A549 (cell line): ENCODE results near the gene METTL5. TPM values are rescaled to one million over a fixed set of nuclear protein-coding genes. Genes with fewer than 3 reads are reported as not detected.
A peak's percentile ranks its signal among the peaks of the same experiment; 100 is the strongest.

ENCODE experiments used
- ATAC-seq, 2 experiments: fragments of 200-7000 bp in 1 of 2; fragments of >200 bp in 1 of 2; cut with Nextera tagmentation in 1 of 2; cut with Tn5 transposase in 1 of 2; 3 replicates each; pipeline versions ENCODE4 v1.8.0 to v1.9.1; 2018 to 2020; ENCODE audit warnings: mild to moderate bottlenecking in 1 of 2, moderate library complexity in 1 of 2
- CTCF ChIA-PET: fragments of 300-600 bp; sonication (Branson Sonifier 250); formaldehyde crosslinking; extraction: SDS; loops from one replicate; lab custom pipeline; 2021; ENCODE audit warnings: antibody characterized with exemption, inconsistent platforms; lab: Yijun Ruan, JAX
- POLR2A ChIA-PET: fragments of 350-600 bp; formaldehyde crosslinking; extraction: SDS; loops from one replicate; lab custom pipeline; 2021; ENCODE audit warnings: antibody characterized with exemption, inconsistent platforms; lab: Yijun Ruan, JAX
- DNase-seq, 2 experiments: peaks; one replicate each; pipeline versions ENCODE4 v3.0.0 to v3.0.0-alpha.2; 2011 to 2016; ENCODE audit warnings: low read depth in 1 of 2, low spot score in 1 of 2
- FAIRE-seq: peaks from 2 replicates; lab custom pipeline; 2011; peaks lifted over from hg19 to GRCh38; lab: Jason Lieb, UNC
- H3K27ac ChIP-seq, 2 experiments: fragments of >200 bp; sonication (Bioruptor Twin); formaldehyde crosslinking; 3 replicates each; pipeline ENCODE4 v1.5.1; 2016 to 2017
- H3K4me1 ChIP-seq: fragments of >200 bp; sonication (Bioruptor Twin); formaldehyde crosslinking; 3 replicates; pipeline ENCODE4 v1.6.1; 2016
- H3K4me2 ChIP-seq: fragments of >200 bp; sonication (Bioruptor Twin); formaldehyde crosslinking; 3 replicates; pipeline ENCODE4 v1.6.1; 2016
- H3K4me3 ChIP-seq: fragments of >200 bp; sonication (Bioruptor Twin); formaldehyde crosslinking; 3 replicates; pipeline ENCODE4 v1.5.1; 2016
- H3K9me3 ChIP-seq: fragments of >200 bp; sonication (Bioruptor Twin); formaldehyde crosslinking; 3 replicates; pipeline ENCODE4 v1.6.1; 2016
- BHLHE40 ChIP-seq: IDR thresholded peaks from 2 replicates; pipeline ENCODE4 v1.6.1; 2012; ENCODE audit warnings: low read depth, low read length, inconsistent platforms
- CBX8 ChIP-seq: fragments of 200-600 bp; sonication (generic); IDR thresholded peaks from 2 replicates; pipeline ENCODE4 v1.6.1; 2016
- CHD2 ChIP-seq: fragments of 150-350 bp; IDR thresholded peaks from 2 replicates; pipeline ENCODE4 v1.6.1; 2014; ENCODE audit warnings: low read length; ENCODE audit not compliant: partially characterized antibody
- CHD4 ChIP-seq: fragments of 200-600 bp; sonication (generic); IDR thresholded peaks from 2 replicates; pipeline ENCODE4 v1.6.1; 2016; ENCODE audit warnings: antibody characterized with exemption, mild to moderate bottlenecking, borderline replicate concordance
- EHF ChIP-seq: fragments of 250-450 bp; sonication (Bioruptor Pico); IDR thresholded peaks from 2 replicates; pipeline ENCODE4 v1.5.0; 2020; ENCODE audit warnings: mild to moderate bottlenecking
- FOSL2 ChIP-seq, 2 experiments: fragments of 450-650 bp in 1 of 2; fragments of >200 bp in 1 of 2; sonication (Bioruptor Twin) in 1 of 2; formaldehyde crosslinking; IDR thresholded peaks; 2 replicates each; pipeline versions ENCODE4 v1.5.0 to v1.6.1; 2016 to 2020; ENCODE audit warnings: mild to moderate bottlenecking in 1 of 2, moderate library complexity in 1 of 2
- FOXS1 ChIP-seq: fragments of 250-450 bp; sonication (Bioruptor Pico); IDR thresholded peaks from 2 replicates; pipeline ENCODE4 v1.5.0; 2020; ENCODE audit warnings: mild to moderate bottlenecking, moderate library complexity
- HOXB13 ChIP-seq: fragments of 250-450 bp; sonication (Bioruptor Pico); IDR thresholded peaks from 2 replicates; pipeline ENCODE4 v1.5.0; 2020; ENCODE audit warnings: low read depth, mild to moderate bottlenecking, moderate library complexity
- HOXB5 ChIP-seq: fragments of 250-450 bp; sonication (Bioruptor Pico); IDR thresholded peaks from 2 replicates; pipeline ENCODE4 v1.5.0; 2020; ENCODE audit warnings: mild to moderate bottlenecking, moderate library complexity
- KDM5A ChIP-seq: fragments of 200-600 bp; sonication (generic); IDR thresholded peaks from 2 replicates; pipeline ENCODE4 v1.6.1; 2016; ENCODE audit warnings: antibody characterized with exemption, mild to moderate bottlenecking
- MAFK ChIP-seq: fragments of 450-650 bp; IDR thresholded peaks from 2 replicates; pipeline ENCODE4 v1.6.1; 2014; ENCODE audit not compliant: partially characterized antibody
- MAX ChIP-seq: IDR thresholded peaks from 2 replicates; pipeline ENCODE4 v1.6.1; 2012
- MAZ ChIP-seq: fragments of 150-350 bp; IDR thresholded peaks from 2 replicates; pipeline ENCODE4 v1.6.1; 2014; ENCODE audit warnings: antibody characterized with exemption, low read depth, low read length, borderline replicate concordance
- NFE2L2 ChIP-seq: fragments of 150-350 bp; conservative IDR thresholded peaks from 2 replicates; pipeline ENCODE4 v1.6.1; 2014; ENCODE audit warnings: low read length
- NR3C1 ChIP-seq: fragments of >200 bp; sonication (Bioruptor Twin); formaldehyde crosslinking; IDR thresholded peaks from 3 replicates; pipeline ENCODE4 v1.6.1; 2017
- PBX3 ChIP-seq: IDR thresholded peaks from 2 replicates; pipeline ENCODE4 v1.6.1; 2012
- PHF8 ChIP-seq: fragments of 200-600 bp; sonication (generic); IDR thresholded peaks from 2 replicates; pipeline ENCODE4 v1.6.1; 2016; ENCODE audit warnings: low read depth, mild to moderate bottlenecking, antibody characterized with exemption, moderate library complexity, borderline replicate concordance
- POLR2AphosphoS2 ChIP-seq: conservative IDR thresholded peaks from 2 replicates; pipeline ENCODE4 v1.6.1; 2012; ENCODE audit warnings: low read length, improper control_type of control experiment, inconsistent platforms
- RAD21 ChIP-seq, 2 experiments: fragments of >200 bp in 1 of 2; sonication (Bioruptor Twin) in 1 of 2; formaldehyde crosslinking in 1 of 2; IDR thresholded peaks in 1 of 2; conservative IDR thresholded peaks in 1 of 2; 2 replicates in 1 of 2; 3 replicates in 1 of 2; pipeline ENCODE4 v1.6.1; 2012 to 2018; ENCODE audit warnings: inconsistent platforms in 1 of 2
- RARB ChIP-seq: fragments of 250-450 bp; sonication (Bioruptor Pico); IDR thresholded peaks from 2 replicates; pipeline ENCODE4 v1.8.0; 2021; ENCODE audit warnings: mild to moderate bottlenecking, moderate library complexity
- RNF2 ChIP-seq: fragments of 200-600 bp; sonication (generic); IDR thresholded peaks from 2 replicates; pipeline ENCODE4 v1.6.1; 2016; ENCODE audit warnings: low read depth, mild to moderate bottlenecking, antibody characterized with exemption, moderate library complexity, borderline replicate concordance
- SMC3 ChIP-seq: fragments of >200 bp; sonication (Bioruptor Twin); formaldehyde crosslinking; IDR thresholded peaks from 3 replicates; pipeline ENCODE4 v1.6.1; 2018; ENCODE audit warnings: inconsistent platforms
- ZC3H11A ChIP-seq: fragments of 450-650 bp; IDR thresholded peaks from 2 replicates; pipeline ENCODE4 v1.6.1; 2014; ENCODE audit warnings: antibody characterized with exemption, mild to moderate bottlenecking
- ZFP36 ChIP-seq: fragments of 450-650 bp; IDR thresholded peaks from 2 replicates; pipeline ENCODE4 v1.6.1; 2014; ENCODE audit warnings: borderline replicate concordance; ENCODE audit not compliant: partially characterized antibody
- ZNF302 ChIP-seq: fragments of 250-450 bp; sonication (Bioruptor Pico); IDR thresholded peaks from 2 replicates; pipeline ENCODE4 v1.9.0; 2021; ENCODE audit warnings: inconsistent platforms, mild to moderate bottlenecking, moderate library complexity
- ZSCAN20 ChIP-seq: fragments of 250-450 bp; sonication (Bioruptor Pico); IDR thresholded peaks from 2 replicates; pipeline ENCODE4 v1.8.0; 2022; ENCODE audit warnings: mild to moderate bottlenecking, moderate library complexity
- WGBS: methylation state at CpG from one replicate; pipeline ENCODE4 v1.1.6; 2017; ENCODE audit errors: missing lambda C conversion rate; 5-methylcytosine and 5-hydroxymethylcytosine counted together
- polyA plus RNA-seq, 4 experiments: library from polyadenylated mRNA; depleted of rRNA in 3 of 4; stranded (reverse); fragments of >200 nt; fragmentation: RNase III in 1 of 4; extraction: RNeasy Plus Mini Kit Qiagen cat#74134 plus additional on column Dnase treatment in 1 of 4; gene quantifications; 2 replicates in 3 of 4; 3 replicates in 1 of 4; pipeline ENCODE4 v1.2.3, GENCODE V29; 2011 to 2017
- TF ChIP-seq, protein P1 (sequence below): fragments of 450-650 bp; IDR thresholded peaks from 2 replicates; pipeline ENCODE4 v1.6.1; 2014; ENCODE audit warnings: antibody characterized with exemption
- TF ChIP-seq, protein P2 (sequence below): IDR thresholded peaks from 2 replicates; pipeline ENCODE4 v1.6.1; 2012; ENCODE audit warnings: low read depth, borderline replicate concordance
- TF ChIP-seq, protein P3 (sequence below): fragments of 250-450 bp; sonication (Bioruptor Pico); IDR thresholded peaks from 2 replicates; pipeline ENCODE4 v1.5.0; 2020; ENCODE audit warnings: low read depth, mild to moderate bottlenecking, moderate library complexity

Gene METTL5
- polyA plus RNA-seq, 2 of the 4 experiments (the other 2 are of a cell fraction): 86.9 to 97.6 TPM

- FAIRE-seq (no peak), ATAC-seq (no peak), DNase-seq (no peak)
- WGBS: 16% methylated on average over 4 of the region's 4 CpGs
- peak overlapping the region; percentile 87 for H3K4me3 ChIP-seq
- ChIA-PET POLR2A (interaction anchor here (0.7 to 1.0 kb wide), 5 partner anchors 14 to 356 kb away, joined by 3 to 4 read pairs (median 3); partner anchors contain the start of gene METTL5), CTCF (no interaction called here)
- no peaks in the 10 kb centered on the region for H3K9me3 ChIP-seq
- H3K27ac ChIP-seq: peak overlapping the region; percentile 85 to 98
- H3K4me1 ChIP-seq: peaks cover 14% of the 10 kb centered on the region
- peak overlapping the region; percentile 62 for H3K4me2 ChIP-seq
- TF ChIP-seq, protein P1, sequence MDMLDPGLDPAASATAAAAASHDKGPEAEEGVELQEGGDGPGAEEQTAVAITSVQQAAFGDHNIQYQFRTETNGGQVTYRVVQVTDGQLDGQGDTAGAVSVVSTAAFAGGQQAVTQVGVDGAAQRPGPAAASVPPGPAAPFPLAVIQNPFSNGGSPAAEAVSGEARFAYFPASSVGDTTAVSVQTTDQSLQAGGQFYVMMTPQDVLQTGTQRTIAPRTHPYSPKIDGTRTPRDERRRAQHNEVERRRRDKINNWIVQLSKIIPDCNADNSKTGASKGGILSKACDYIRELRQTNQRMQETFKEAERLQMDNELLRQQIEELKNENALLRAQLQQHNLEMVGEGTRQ: no peak
- no peak for TF ChIP-seq KDM5A
- no peak for TF ChIP-seq MAX
- no peak for TF ChIP-seq HOXB5 (CRISPR knock-in tag)
- TF ChIP-seq CHD4: no peak
- no peak for TF ChIP-seq PHF8
- no peak for TF ChIP-seq PBX3
- TF ChIP-seq HOXB13 (CRISPR knock-in tag): no peak
- no peak for TF ChIP-seq POLR2AphosphoS2
- no peak for TF ChIP-seq BHLHE40
These were observed 26.3 kb downstream of the METTL5 start for GRCh38 chr2:169798397-169798717.

GRCh38 chr2:169797601-169798000 lies 27.1 kb downstream of the METTL5 start:
- peaks cover 14% of the 10 kb centered on the region for H3K4me1 ChIP-seq
- no peaks in the 10 kb centered on the region for H3K9me3 ChIP-seq
- 64% methylated on average over 5 of the region's 5 CpGs for WGBS
- H3K4me3 ChIP-seq: no peak overlapping the region
- ChIA-PET POLR2A (interaction anchor here (0.9 kb wide), 1 partner anchor 27 kb away, joined by 3 read pairs; the partner anchor contains the start of gene METTL5), CTCF (interaction anchor here (1.4 kb wide), 1 partner anchor 27 kb away, joined by 3 read pairs; the partner anchor contains the start of gene METTL5)
- ATAC-seq: no peak
- H3K27ac ChIP-seq: no peak overlapping the region
- no peak for DNase-seq
- no peak overlapping the region for H3K4me2 ChIP-seq
- TF ChIP-seq FOSL2 (IDR thresholded peaks at IDR 0.05) (no peak), FOSL2 (CRISPR knock-in tag; IDR thresholded peaks at IDR 0.05) (no peak), ZC3H11A (no peak), SMC3 (no peak), CHD4 (no peak), NFE2L2 (no peak), ZFP36 (no peak), MAZ (no peak), ZSCAN20 (CRISPR knock-in tag) (no peak)
- TF ChIP-seq, protein P2, sequence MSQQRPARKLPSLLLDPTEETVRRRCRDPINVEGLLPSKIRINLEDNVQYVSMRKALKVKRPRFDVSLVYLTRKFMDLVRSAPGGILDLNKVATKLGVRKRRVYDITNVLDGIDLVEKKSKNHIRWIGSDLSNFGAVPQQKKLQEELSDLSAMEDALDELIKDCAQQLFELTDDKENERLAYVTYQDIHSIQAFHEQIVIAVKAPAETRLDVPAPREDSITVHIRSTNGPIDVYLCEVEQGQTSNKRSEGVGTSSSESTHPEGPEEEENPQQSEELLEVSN: no peak
- FAIRE-seq: no peak

DNA sequence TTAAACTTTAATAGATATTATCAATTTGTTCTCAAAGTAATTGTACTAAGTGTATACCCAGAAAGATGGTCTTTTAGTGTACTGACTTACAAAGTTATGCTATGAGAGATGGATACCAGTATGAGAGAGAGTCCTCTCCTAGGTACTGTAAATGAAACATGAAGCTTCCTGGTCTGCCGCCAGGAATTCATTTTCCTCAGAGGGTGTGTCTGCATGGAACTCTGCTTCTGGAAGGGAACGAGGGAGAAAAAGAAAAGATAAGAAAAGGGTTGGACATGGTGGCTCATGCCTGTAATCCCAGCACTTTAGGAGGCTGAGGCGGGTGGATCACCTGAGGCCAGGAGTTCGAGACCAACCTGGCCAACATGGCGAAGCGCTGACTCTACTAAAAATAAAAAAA lies 28.3 kb downstream of the METTL5 start:
- H3K27ac ChIP-seq: no peak overlapping the region
- H3K4me2 ChIP-seq: no peak overlapping the region
- WGBS: 68% methylated on average over 6 of the region's 6 CpGs
- ATAC-seq (no peak), DNase-seq (no peak), FAIRE-seq (no peak)
- POLR2A ChIA-PET: no interaction called here
- no peaks in the 10 kb centered on the region for H3K9me3 ChIP-seq
- CTCF ChIA-PET: interaction anchor here (1.4 kb wide), 1 partner anchor 28 kb away, joined by 3 read pairs; the partner anchor contains the start of gene METTL5
- no peak overlapping the region for H3K4me3 ChIP-seq
- H3K4me1 ChIP-seq: peaks cover 14% of the 10 kb centered on the region
- TF ChIP-seq NFE2L2 (no peak), RARB (no peak), CBX8 (no peak), ZNF302 (CRISPR knock-in tag) (no peak), MAFK (no peak), EHF (no peak), MAZ (no peak), FOXS1 (CRISPR knock-in tag) (no peak), RAD21 (conservative IDR thresholded peaks at IDR 0.05 in 1 of 2, IDR thresholded peaks at IDR 0.05 in 1 of 2) (no peak), PBX3 (no peak), NR3C1 (no peak), RNF2 (no peak), CHD2 (no peak)
- TF ChIP-seq, protein P2: no peak
- TF ChIP-seq, protein P3, sequence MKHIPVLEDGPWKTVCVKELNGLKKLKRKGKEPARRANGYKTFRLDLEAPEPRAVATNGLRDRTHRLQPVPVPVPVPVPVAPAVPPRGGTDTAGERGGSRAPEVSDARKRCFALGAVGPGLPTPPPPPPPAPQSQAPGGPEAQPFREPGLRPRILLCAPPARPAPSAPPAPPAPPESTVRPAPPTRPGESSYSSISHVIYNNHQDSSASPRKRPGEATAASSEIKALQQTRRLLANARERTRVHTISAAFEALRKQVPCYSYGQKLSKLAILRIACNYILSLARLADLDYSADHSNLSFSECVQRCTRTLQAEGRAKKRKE (CRISPR knock-in tag): no peak
